Aorta (tissue), 5 donors: ENCODE data around the gene ERFE. TPM values are rescaled to one million over a fixed set of nuclear protein-coding genes. Genes with fewer than 3 reads are reported as not detected.

Experiments
- ATAC-seq: fragments of 200-7000 bp; cut with Tn5 transposase; one replicate; pipeline ENCODE4 v1.9.1; 2022; ENCODE audit warnings: moderate library complexity; ENCODE audit not compliant: low FRiP score
- DNase-seq, 2 donors: peaks; one replicate each; pipeline ENCODE4 v3.0.0-alpha.2; 2020
- H3K27ac ChIP-seq, 2 donors: one replicate each; pipeline ENCODE4 v1.5.1; 2013; ENCODE audit warnings: low read length in 2 of 2, mild to moderate bottlenecking in 2 of 2, moderate library complexity in 2 of 2, control low read depth in 1 of 2, inconsistent platforms in 1 of 2, low read depth in 1 of 2
- H3K27me3 ChIP-seq, 2 donors: one replicate each; pipeline ENCODE4 v1.6.1; 2013; ENCODE audit warnings: control low read depth in 1 of 2, low read length in 1 of 2, mild to moderate bottlenecking in 1 of 2, moderate library complexity in 1 of 2; ENCODE audit not compliant: insufficient read depth in 2 of 2, control insufficient read depth in 1 of 2
- H3K36me3 ChIP-seq, 2 donors: one replicate each; pipeline ENCODE4 v1.6.1; 2013; ENCODE audit warnings: control low read depth in 1 of 2, low read length in 1 of 2, mild to moderate bottlenecking in 1 of 2; ENCODE audit not compliant: insufficient read depth in 2 of 2, control insufficient read depth in 1 of 2
- H3K4me1 ChIP-seq, 2 donors: one replicate each; pipeline ENCODE4 v1.6.1; 2013; ENCODE audit warnings: low read length in 2 of 2, control low read depth in 1 of 2, mild to moderate bottlenecking in 1 of 2, moderate library complexity in 1 of 2; ENCODE audit not compliant: insufficient read depth in 2 of 2, control insufficient read depth in 1 of 2
- H3K4me3 ChIP-seq, 2 donors: one replicate each; pipeline ENCODE4 v1.5.1; 2013; ENCODE audit warnings: low read length in 2 of 2, control low read depth in 1 of 2, mild to moderate bottlenecking in 1 of 2
- H3K9me3 ChIP-seq: one replicate; pipeline ENCODE4 v1.6.1; 2013; ENCODE audit warnings: mild to moderate bottlenecking, low read length; ENCODE audit not compliant: control insufficient read depth
- WGBS, 2 donors: extraction: QIAGEN DNeasy Blood & Tissue Kit; methylation state at CpG; one replicate each; pipeline ENCODE4 v1.1.7; 2013; 5-methylcytosine and 5-hydroxymethylcytosine counted together
- intact Hi-C, 2 donors: fragments of 100-400 bp; cut with DNase I; formaldehyde crosslinking; loops; one replicate each; pipeline versions ENCODE4 v1.14.2 to v1.15.0; 2022
- polyA plus RNA-seq, 2 donors: library from polyadenylated mRNA; stranded (reverse); fragments of 200-250 nt; gene quantifications; one replicate each; pipeline ENCODE4 v1.2.3, GENCODE V29; 2013
- total RNA-seq, 2 donors: library from RNA; stranded (reverse); fragmentation: NEBNext Ultra II Directional; extraction: Animal tissue kit (Norgen Biotek cat#: 25700); gene quantifications; one replicate each; pipeline ENCODE4 v1.2.1, GENCODE V29; 2021
- donor health status: healthy with polysubstance abuse.
- donor health status: Bipolar disorder and iron deficiency.
- donor health status: DM: no; HTN: no; CAD: no.
- donor health status: DM: no; HTN: no; CAD: no.
- donor health status: DM: yes; HTN: yes; CAD: no.

The ERFE gene
- total and polyA plus RNA-seq, 4 donors, result 0.96 to 2.8 (median 2.5) TPM; not detected in 1

DNA sequence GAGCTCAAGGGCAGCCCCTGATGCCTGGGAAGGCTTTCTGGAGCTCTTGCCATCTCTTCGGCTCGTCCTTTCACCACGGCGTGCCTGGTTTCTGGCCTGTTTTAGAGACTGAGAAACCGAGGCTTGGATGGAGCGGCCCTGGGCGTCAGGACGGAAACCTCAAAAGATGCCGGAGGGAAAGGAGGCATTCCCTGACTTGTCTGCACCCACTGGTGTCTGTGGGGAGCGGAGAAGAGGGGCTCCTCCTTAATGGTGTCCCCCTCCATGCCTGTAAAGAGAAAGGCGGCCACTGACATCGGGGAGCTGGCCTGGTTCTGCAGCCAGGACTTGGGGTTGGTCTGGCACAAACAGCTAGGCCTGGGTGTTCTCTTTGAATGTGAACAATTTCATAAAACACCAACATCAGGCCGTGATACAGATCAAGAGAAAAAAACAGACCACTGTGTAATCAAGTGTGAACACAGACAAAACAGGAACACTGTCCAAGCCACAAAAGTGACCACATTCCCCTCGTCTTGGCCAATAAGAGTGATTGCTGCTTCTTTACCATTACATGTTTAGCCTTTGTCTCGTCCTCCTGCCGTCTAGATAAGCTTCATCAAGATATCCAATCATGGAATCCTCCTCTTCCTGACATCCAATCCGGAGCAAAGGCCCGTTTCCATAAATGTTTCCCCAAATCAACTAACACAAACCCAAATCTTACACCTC lies 45.4 kb downstream of the ERFE start:
- Histone ChIP-seq H3K27ac (peak overlapping the region in 1 of 2 donors; percentile 55), H3K9me3 (no peaks in the 10 kb centered on the region), H3K36me3 (no peaks in the 10 kb centered on the region), H3K4me3 (peak overlapping the region in 1 of 2 donors; percentile 27), H3K27me3 (no peaks in the 10 kb centered on the region), H3K4me1 (peaks cover 0 to 5% of the 10 kb centered on the region in 2 donors)
- DNase-seq (no peak), ATAC-seq (peak; percentile 27)
- WGBS, 2 donors, result 58% methylated on average over 18 of the region's 18 CpGs
- intact Hi-C loops, result loop anchor here in 1 of 2 donors (1.0 kb wide), 1 partner anchor 35 kb away; no protein-coding TSS in a partner anchor

DNA sequence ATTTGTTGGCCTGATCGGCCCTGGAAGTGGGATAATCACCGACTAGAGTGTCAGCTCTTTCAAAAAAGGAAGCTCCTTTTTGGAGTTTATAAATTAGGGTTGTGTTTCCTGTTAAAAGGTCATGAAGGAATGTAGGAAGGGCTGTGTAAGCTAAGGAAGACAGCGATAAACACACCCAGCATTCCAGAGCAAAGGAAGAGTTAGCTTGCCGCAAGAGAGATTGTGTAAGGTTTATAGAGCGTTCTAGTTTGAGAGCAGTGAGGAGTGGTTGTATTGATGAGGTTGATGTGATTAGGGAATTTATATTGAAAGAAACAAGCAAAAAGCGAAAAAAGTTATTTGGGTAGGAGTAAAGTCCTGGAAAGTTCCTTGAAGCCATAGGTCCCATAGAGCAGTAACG lies 48.2 kb downstream of the ERFE start:
- H3K4me3 ChIP-seq, result no peak overlapping the region
- intact Hi-C loops, result no loop called here
- DNase-seq (no peak), ATAC-seq (no peak)
- H3K36me3 ChIP-seq, result no peaks in the 10 kb centered on the region
- H3K9me3 ChIP-seq, result no peaks in the 10 kb centered on the region
- no peaks in the 10 kb centered on the region for H3K27me3 ChIP-seq
- peaks cover 0 to 3% of the 10 kb centered on the region in 2 donors for H3K4me1 ChIP-seq
- WGBS, 2 donors, result 87 to 93% methylated on average over 7 of the region's 7 CpGs
- H3K27ac ChIP-seq, result no peak overlapping the region

DNA sequence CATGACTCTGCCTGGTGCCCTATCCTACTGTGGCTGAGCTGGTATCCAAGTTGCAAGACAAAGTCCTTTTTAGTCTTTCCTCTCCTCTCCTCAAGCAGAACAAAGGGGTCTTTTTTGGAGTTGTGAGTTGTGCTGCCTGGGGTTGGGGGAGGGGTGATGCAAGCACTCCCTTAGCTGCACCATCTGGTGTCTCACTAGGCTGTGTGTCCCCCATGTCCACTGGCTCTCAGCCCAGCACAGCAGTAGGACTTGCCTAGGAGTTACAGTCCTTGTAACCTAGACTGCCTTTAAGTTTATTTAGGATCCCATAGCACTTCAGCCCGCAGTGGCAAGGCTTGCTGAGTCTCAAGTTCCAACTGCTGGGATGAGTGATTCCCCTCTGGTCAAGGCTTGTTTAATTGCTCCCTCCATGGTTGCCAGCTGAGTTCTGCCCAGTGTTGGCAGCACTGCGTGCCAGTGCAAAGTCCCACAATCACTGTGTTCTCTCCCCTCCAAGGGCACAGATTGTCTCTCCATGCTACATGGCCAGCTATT lies 57.9 kb downstream of the ERFE start:
- WGBS, 2 donors, result 69 to 72% methylated on average over 2 of the region's 2 CpGs
- no peaks in the 10 kb centered on the region for H3K4me1 ChIP-seq
- H3K27ac ChIP-seq, result no peak overlapping the region

More for the DNA sequence above, 57.9 kb downstream of the ERFE start:
- intact Hi-C loops, result no loop called here
- ATAC-seq, result no peak
- DNase-seq, result no peak
- Histone ChIP-seq H3K27me3 (no peaks in the 10 kb centered on the region), H3K36me3 (no peaks in the 10 kb centered on the region), H3K9me3 (no peaks in the 10 kb centered on the region), H3K4me3 (no peak overlapping the region)

Other genes with a start within 250 kb of the ERFE start
- gene UBE2F, start 192.0 kb upstream of the ERFE start, total RNA-seq, result 10 to 100 TPM; 42.5 to 44.7 TPM
- gene UBE2F, start 192.0 kb upstream of the ERFE start, polyA plus RNA-seq, result 10 to 100 TPM; 40.0 to 53.3 TPM
- gene SCLY, start 98.0 kb upstream of the ERFE start, total RNA-seq, result 10 to 100 TPM; 14.1 to 15.4 TPM
- 10 to 100 TPM in 1 of 2 donors, 1 to 10 TPM in 1; 6.3 to 11.1 TPM for gene SCLY, start 98.0 kb upstream of the ERFE start, polyA plus RNA-seq
- not detected for gene ESPNL, start 58.6 kb upstream of the ERFE start, total RNA-seq
- under 1 TPM in 1 of 2 donors, not detected in 1; 0.20 TPM for gene ESPNL, start 58.6 kb upstream of the ERFE start, polyA plus RNA-seq
- gene KLHL30, start 20.3 kb upstream of the ERFE start, total RNA-seq, result 1 to 10 TPM; 8.8 to 9.0 TPM
- gene KLHL30, start 20.3 kb upstream of the ERFE start, polyA plus RNA-seq, result 1 to 10 TPM; 3.5 to 4.6 TPM
- 10 to 100 TPM; 48.4 to 50.7 TPM for gene ILKAP, start 44.7 kb downstream of the ERFE start, total RNA-seq
- gene ILKAP, start 44.7 kb downstream of the ERFE start, polyA plus RNA-seq, result 100 to 1,000 TPM in 1 of 2 donors, 10 to 100 TPM in 1; 19.4 to 149 TPM
- 1 to 10 TPM; 3.3 to 5.2 TPM for gene HES6, start 81.1 kb downstream of the ERFE start, total RNA-seq
- 1 to 10 TPM; 3.3 to 9.4 TPM for gene HES6, start 81.1 kb downstream of the ERFE start, polyA plus RNA-seq
- gene PER2, start 129.6 kb downstream of the ERFE start, total RNA-seq, result 10 to 100 TPM; 22.0 to 25.1 TPM
- 1 to 10 TPM; 2.0 to 6.1 TPM for gene PER2, start 129.6 kb downstream of the ERFE start, polyA plus RNA-seq
- gene TRAF3IP1, start 161.5 kb downstream of the ERFE start, total RNA-seq, result 10 to 100 TPM; 21.0 to 21.5 TPM
- gene TRAF3IP1, start 161.5 kb downstream of the ERFE start, polyA plus RNA-seq, result 10 to 100 TPM; 14.4 to 15.8 TPM